Stimulated activated memory B cell treated with anti-CD40 and anti-IgM and Interleukin-4, amounts not matched to agents 10 μg/mL and 1 μg/mL and 100 μg/mL, for 72 hours (primary cell): ENCODE data around the gene RNLS.
A peak's percentile ranks its signal among the peaks of the same experiment; 100 is the strongest.

Source experiments
- ATAC-seq: fragments of 150-1000 bp; cut with Tn5 transposase; 2 replicates; pipeline ENCODE4 v1.10.0; 2021
- H3K27ac Mint-ChIP-seq: one replicate; pipeline ENCODE4 v1.8.0; 2022; ENCODE audit warnings: mild to moderate bottlenecking, mixed read lengths
- H3K27me3 Mint-ChIP-seq: one replicate; pipeline ENCODE4 v1.8.0; 2022; ENCODE audit warnings: mixed read lengths
- H3K36me3 Mint-ChIP-seq: one replicate; pipeline ENCODE4 v1.8.0; 2022; ENCODE audit warnings: mixed read lengths
- H3K4me1 Mint-ChIP-seq: one replicate; pipeline ENCODE4 v1.8.0; 2022; ENCODE audit warnings: mixed read lengths
- H3K4me3 Mint-ChIP-seq: one replicate; pipeline ENCODE4 v1.8.0; 2022; ENCODE audit warnings: mild to moderate bottlenecking, moderate library complexity, mixed read lengths
- H3K9me3 Mint-ChIP-seq: one replicate; pipeline ENCODE4 v1.8.0; 2022; ENCODE audit warnings: mixed read lengths

RNLS gene

DNA sequence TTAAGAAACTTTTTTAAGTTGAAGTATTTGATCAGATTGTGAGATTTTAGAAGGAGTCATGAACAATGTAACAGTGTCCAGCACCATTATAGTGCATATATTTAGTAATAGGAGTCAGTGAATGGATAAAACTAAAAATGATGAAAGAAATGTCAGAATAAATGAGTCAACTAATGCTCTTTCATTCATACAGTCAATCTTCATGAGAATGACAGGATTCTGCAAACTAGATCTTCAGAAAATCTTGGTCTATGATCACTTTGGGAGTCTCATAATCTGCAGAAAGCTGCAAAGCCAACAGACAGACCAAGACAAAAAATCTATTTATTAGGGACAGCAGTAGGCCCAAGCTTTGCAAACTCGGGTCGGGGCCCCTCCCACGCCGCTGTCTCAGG, 710 bp downstream of the RNLS start:
- peaks cover 16% of the 10 kb centered on the region for H3K4me1 Mint-ChIP-seq
- no peak for ATAC-seq
- no peaks in the 10 kb centered on the region for H3K27me3 Mint-ChIP-seq
- H3K4me3 Mint-ChIP-seq: peak overlapping the region; percentile 98
- no peaks in the 10 kb centered on the region for H3K9me3 Mint-ChIP-seq
- peaks cover 6% of the 10 kb centered on the region for H3K36me3 Mint-ChIP-seq
- peak overlapping the region; percentile 100 for H3K27ac Mint-ChIP-seq

DNA sequence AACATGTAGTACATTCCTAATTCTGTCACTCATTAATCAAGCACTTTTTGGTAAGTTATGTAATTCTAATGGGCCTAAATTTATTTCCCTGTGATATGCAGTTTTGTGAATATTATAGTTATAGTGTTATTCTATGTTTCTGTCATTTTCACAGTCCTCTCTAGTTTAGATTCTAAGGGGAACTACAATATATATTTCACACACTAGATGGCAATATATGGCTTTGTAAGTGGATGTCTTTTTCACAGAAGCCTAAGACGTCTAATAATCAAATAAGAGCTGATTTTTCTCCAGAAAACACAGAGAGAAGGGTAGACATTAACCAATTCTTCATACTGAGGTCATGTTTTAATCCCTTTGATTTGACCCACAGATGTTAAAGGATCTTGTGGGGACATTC, 18.0 kb downstream of the RNLS start:
- H3K9me3 Mint-ChIP-seq: no peaks in the 10 kb centered on the region
- H3K27me3 Mint-ChIP-seq: no peaks in the 10 kb centered on the region
- ATAC-seq: no peak
- H3K4me3 Mint-ChIP-seq: no peak overlapping the region
- H3K4me1 Mint-ChIP-seq: no peaks in the 10 kb centered on the region
- H3K27ac Mint-ChIP-seq: no peak overlapping the region
- peaks cover 12% of the 10 kb centered on the region for H3K36me3 Mint-ChIP-seq

DNA sequence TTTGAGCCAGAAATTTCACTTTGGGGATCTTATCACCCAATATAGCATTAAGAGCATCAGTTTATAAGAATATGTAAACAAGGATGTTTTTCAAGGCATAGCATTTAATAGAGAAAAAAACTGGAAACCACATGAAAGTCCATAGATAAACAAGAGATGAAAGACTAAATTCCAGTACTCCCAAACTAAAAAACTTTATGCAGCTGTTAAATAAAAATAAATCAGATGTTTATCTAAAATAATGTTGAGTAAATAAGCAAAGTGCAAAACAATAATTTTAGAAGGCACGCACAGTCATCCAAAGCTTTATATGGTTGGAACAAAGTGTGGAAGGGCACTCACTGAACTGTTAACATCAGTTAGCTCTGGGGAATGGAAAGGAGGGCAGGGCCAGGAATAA, 21.0 kb downstream of the RNLS start:
- Mint-ChIP-seq H3K4me3 (no peak overlapping the region), H3K27ac (no peak overlapping the region), H3K4me1 (no peaks in the 10 kb centered on the region), H3K36me3 (peaks cover 6% of the 10 kb centered on the region), H3K27me3 (no peaks in the 10 kb centered on the region), H3K9me3 (no peaks in the 10 kb centered on the region)
- ATAC-seq: no peak

GRCh38 chr10:88557658-88558057, 25.5 kb downstream of the RNLS start:
- Mint-ChIP-seq H3K27me3 (no peaks in the 10 kb centered on the region), H3K4me1 (no peaks in the 10 kb centered on the region), H3K27ac (no peak overlapping the region), H3K4me3 (no peak overlapping the region), H3K36me3 (peaks cover 15% of the 10 kb centered on the region), H3K9me3 (no peaks in the 10 kb centered on the region)
- no peak for ATAC-seq

GRCh38 chr10:88557256-88557655, 25.9 kb downstream of the RNLS start:
- no peaks in the 10 kb centered on the region for H3K27me3 Mint-ChIP-seq
- H3K4me3 Mint-ChIP-seq: no peak overlapping the region
- H3K4me1 Mint-ChIP-seq: no peaks in the 10 kb centered on the region
- no peak for ATAC-seq
- H3K27ac Mint-ChIP-seq: no peak overlapping the region
- peaks cover 11% of the 10 kb centered on the region for H3K36me3 Mint-ChIP-seq
- H3K9me3 Mint-ChIP-seq: no peaks in the 10 kb centered on the region

GRCh38 chr10:88555190-88555908, 27.8 kb downstream of the RNLS start:
- H3K27me3 Mint-ChIP-seq: no peaks in the 10 kb centered on the region
- no peaks in the 10 kb centered on the region for H3K9me3 Mint-ChIP-seq
- H3K4me3 Mint-ChIP-seq: no peak overlapping the region
- H3K4me1 Mint-ChIP-seq: no peaks in the 10 kb centered on the region
- no peak overlapping the region for H3K27ac Mint-ChIP-seq
- no peak for ATAC-seq
- peaks cover 8% of the 10 kb centered on the region for H3K36me3 Mint-ChIP-seq

DNA sequence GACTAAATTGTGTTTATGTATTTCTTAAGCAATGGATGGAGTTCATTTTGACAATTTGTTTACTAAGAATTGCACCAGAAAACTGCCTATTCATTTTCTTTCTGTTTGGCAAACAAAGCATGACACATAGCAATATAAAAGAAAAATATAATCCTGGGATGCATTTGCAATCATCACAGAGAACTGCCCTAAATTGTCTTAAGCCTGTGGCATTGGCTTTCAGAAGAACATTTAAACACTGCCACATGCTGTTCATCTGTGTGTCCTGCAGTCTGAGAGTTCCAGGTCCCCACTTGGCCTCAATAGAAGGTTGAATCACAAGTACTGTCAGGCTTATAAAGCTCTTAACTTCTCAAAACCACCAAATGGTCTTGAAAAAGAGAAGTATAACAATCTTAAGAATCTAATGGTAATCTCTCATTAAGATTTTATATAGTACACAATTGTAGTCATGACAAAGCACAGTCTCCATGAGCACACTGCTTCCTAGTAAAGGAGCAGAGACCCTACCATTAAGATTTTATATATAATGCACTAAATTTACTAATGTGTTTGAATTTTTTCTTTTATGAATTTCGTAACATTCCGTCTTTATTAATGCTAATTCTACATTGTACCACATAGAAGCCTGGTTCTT, 29.9 kb downstream of the RNLS start:
- H3K27me3 Mint-ChIP-seq: no peaks in the 10 kb centered on the region
- no peak overlapping the region for H3K4me3 Mint-ChIP-seq
- no peak overlapping the region for H3K27ac Mint-ChIP-seq
- H3K4me1 Mint-ChIP-seq: no peaks in the 10 kb centered on the region
- no peak for ATAC-seq
- H3K36me3 Mint-ChIP-seq: peaks cover 8% of the 10 kb centered on the region
- no peaks in the 10 kb centered on the region for H3K9me3 Mint-ChIP-seq

GRCh38 chr10:88551246-88551645, 31.9 kb downstream of the RNLS start:
- no peak for ATAC-seq
- H3K27me3 Mint-ChIP-seq: no peaks in the 10 kb centered on the region

GRCh38 chr10:88546497-88546896, 36.6 kb downstream of the RNLS start:
- no peak for ATAC-seq

More at GRCh38 chr10:88551246-88551645, 31.9 kb downstream of the RNLS start:
- H3K9me3 Mint-ChIP-seq: no peaks in the 10 kb centered on the region
- H3K27ac Mint-ChIP-seq: no peak overlapping the region
- H3K36me3 Mint-ChIP-seq: peaks cover 8% of the 10 kb centered on the region
- no peak overlapping the region for H3K4me3 Mint-ChIP-seq
- no peaks in the 10 kb centered on the region for H3K4me1 Mint-ChIP-seq

DNA sequence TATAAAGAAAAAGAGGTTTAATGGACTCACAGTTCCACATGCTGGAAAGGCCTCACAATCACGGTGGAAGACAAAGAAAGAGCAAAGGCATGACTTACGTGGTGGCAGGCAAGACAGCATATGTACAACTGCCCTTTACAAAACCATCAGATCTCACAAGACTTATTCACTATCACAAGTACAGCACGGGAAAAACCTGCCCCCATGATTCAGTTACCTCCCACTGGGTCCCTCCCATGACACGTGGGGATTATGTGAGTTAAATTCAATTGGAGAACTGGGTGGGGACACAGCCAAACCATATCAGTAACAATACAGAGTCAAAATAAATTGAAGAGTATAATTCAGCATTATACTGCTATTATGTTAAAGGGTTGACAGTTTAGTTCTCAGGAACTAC, 37.8 kb downstream of the RNLS start:
- no peak overlapping the region for H3K27ac Mint-ChIP-seq
- H3K4me3 Mint-ChIP-seq: no peak overlapping the region
- ATAC-seq: no peak
- no peaks in the 10 kb centered on the region for H3K9me3 Mint-ChIP-seq
- H3K36me3 Mint-ChIP-seq: peaks cover 6% of the 10 kb centered on the region
- H3K27me3 Mint-ChIP-seq: no peaks in the 10 kb centered on the region
- H3K4me1 Mint-ChIP-seq: peaks cover 7% of the 10 kb centered on the region

More at GRCh38 chr10:88546497-88546896, 36.6 kb downstream of the RNLS start:
- Mint-ChIP-seq H3K27me3 (no peaks in the 10 kb centered on the region), H3K4me3 (no peak overlapping the region), H3K27ac (no peak overlapping the region), H3K36me3 (peaks cover 5% of the 10 kb centered on the region), H3K9me3 (no peaks in the 10 kb centered on the region), H3K4me1 (peaks cover 7% of the 10 kb centered on the region)

DNA sequence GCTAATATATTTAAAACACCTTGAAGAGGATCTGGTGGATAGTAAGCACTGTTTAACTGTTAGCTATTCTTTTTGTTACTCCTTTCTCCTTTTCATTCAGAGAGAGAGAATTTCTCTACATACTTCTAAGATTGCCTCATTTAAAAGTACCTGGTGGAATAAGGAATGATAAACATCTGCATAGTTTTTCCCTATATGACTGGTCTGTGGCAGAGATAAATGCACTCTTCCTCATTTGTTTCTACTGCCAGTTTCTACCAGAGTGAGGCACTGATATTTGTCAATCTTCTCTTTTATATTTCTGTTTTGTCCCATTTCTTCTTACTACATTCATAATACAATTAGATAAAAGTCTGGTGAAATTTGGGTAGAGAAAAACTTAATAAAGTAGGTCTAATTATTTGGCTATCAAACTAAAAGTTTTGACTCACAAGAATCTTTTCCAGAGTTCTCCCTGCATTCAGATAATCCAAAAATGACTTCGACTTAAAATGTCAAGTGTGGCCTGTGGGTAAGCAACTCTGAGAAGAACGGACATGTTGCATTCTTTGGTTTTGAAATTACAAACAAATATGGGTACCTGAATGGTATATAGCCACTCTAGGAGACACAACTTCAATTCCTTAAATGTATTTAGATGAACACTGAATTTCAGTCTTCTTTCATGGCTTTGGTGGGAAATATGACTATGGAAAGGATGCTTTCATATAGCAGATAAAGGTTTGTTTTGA, 38.8 kb downstream of the RNLS start:
- Mint-ChIP-seq H3K4me1 (peaks cover 7% of the 10 kb centered on the region), H3K9me3 (no peaks in the 10 kb centered on the region), H3K4me3 (no peak overlapping the region), H3K27me3 (no peaks in the 10 kb centered on the region), H3K27ac (no peak overlapping the region), H3K36me3 (peaks cover 6% of the 10 kb centered on the region)
- peak; percentile 86 for ATAC-seq

GRCh38 chr10:88542522-88542921, 40.6 kb downstream of the RNLS start:
- no peak overlapping the region for H3K4me3 Mint-ChIP-seq
- peak overlapping the region; percentile 11 for H3K27ac Mint-ChIP-seq
- H3K9me3 Mint-ChIP-seq: no peaks in the 10 kb centered on the region
- no peak for ATAC-seq
- peaks cover 6% of the 10 kb centered on the region for H3K36me3 Mint-ChIP-seq
- H3K27me3 Mint-ChIP-seq: no peaks in the 10 kb centered on the region
- peaks cover 7% of the 10 kb centered on the region for H3K4me1 Mint-ChIP-seq

- peaks cover 7% of the 10 kb centered on the region for H3K4me1 Mint-ChIP-seq
- ATAC-seq: no peak
These were observed 41.9 kb downstream of the RNLS start for GRCh38 chr10:88541116-88541626.

GRCh38 chr10:88540351-88540750, 42.8 kb downstream of the RNLS start:
- Mint-ChIP-seq H3K4me1 (peaks cover 7% of the 10 kb centered on the region), H3K9me3 (no peaks in the 10 kb centered on the region), H3K27me3 (no peaks in the 10 kb centered on the region), H3K36me3 (peaks cover 6% of the 10 kb centered on the region), H3K4me3 (no peak overlapping the region), H3K27ac (no peak overlapping the region)
- no peak for ATAC-seq

More at GRCh38 chr10:88541116-88541626, 41.9 kb downstream of the RNLS start:
- Mint-ChIP-seq H3K9me3 (no peaks in the 10 kb centered on the region), H3K4me3 (no peak overlapping the region), H3K27ac (no peak overlapping the region), H3K36me3 (peaks cover 6% of the 10 kb centered on the region), H3K27me3 (no peaks in the 10 kb centered on the region)

GRCh38 chr10:88538048-88538447, 45.1 kb downstream of the RNLS start:
- ATAC-seq: no peak

More at GRCh38 chr10:88538048-88538447, 45.1 kb downstream of the RNLS start:
- peaks cover 6% of the 10 kb centered on the region for H3K36me3 Mint-ChIP-seq
- no peaks in the 10 kb centered on the region for H3K4me1 Mint-ChIP-seq
- no peaks in the 10 kb centered on the region for H3K9me3 Mint-ChIP-seq
- no peaks in the 10 kb centered on the region for H3K27me3 Mint-ChIP-seq
- H3K27ac Mint-ChIP-seq: no peak overlapping the region
- no peak overlapping the region for H3K4me3 Mint-ChIP-seq
